Measurements from ENCODE around the gene AMHR2.

DNA sequence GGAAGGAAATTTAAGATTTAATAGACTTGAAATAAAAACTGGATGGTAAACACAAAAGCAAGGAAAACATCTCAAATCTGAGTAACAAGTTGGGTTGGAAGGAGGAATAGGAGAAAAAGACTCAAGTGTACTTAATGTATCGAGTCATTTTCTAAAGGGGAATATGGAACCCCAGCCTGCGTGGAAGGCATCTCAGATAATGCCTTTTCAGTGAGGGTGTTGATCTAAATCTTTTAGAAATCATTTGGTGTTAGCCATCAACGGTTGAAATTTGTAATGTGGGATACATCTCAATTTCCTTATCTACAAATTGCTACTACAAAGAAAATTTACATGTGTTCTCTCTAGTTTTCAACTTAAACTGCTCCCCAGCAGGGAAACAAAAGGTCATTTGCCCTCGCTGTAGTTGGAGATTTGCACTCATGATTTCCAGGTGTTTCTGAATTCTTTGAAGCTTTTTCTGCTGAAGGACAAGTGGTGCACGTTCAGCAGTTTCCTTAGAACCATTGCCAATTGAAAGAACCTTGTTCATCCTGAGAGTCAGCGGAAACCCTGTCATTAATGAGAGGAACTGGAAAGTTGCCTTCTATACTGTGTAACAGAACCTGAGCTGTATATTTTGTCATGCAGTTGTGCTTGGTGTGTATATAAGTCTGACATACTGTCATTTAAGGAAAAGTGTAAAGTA is 30.4 kb downstream of the AMHR2 start:
- TF ChIP-seq, protein P1, sequence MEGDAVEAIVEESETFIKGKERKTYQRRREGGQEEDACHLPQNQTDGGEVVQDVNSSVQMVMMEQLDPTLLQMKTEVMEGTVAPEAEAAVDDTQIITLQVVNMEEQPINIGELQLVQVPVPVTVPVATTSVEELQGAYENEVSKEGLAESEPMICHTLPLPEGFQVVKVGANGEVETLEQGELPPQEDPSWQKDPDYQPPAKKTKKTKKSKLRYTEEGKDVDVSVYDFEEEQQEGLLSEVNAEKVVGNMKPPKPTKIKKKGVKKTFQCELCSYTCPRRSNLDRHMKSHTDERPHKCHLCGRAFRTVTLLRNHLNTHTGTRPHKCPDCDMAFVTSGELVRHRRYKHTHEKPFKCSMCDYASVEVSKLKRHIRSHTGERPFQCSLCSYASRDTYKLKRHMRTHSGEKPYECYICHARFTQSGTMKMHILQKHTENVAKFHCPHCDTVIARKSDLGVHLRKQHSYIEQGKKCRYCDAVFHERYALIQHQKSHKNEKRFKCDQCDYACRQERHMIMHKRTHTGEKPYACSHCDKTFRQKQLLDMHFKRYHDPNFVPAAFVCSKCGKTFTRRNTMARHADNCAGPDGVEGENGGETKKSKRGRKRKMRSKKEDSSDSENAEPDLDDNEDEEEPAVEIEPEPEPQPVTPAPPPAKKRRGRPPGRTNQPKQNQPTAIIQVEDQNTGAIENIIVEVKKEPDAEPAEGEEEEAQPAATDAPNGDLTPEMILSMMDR (IDR thresholded peaks at IDR 0.05): no peak
- no peak for TF ChIP-seq ZFX (IDR thresholded peaks at IDR 0.05; ENCODE audit: borderline replicate concordance)

Measured in 22Rv1 (cell line).